Sigmoid colon (tissue), 7 donors: ENCODE results near the gene ARMH1. TPM values are rescaled to one million over a fixed set of nuclear protein-coding genes. Genes with fewer than 3 reads are reported as not detected.

Source experiments
- DNase-seq: peaks from one replicate; pipeline ENCODE4 v3.0.0-alpha.2; 2019
- H3K27ac ChIP-seq, 4 donors: fragments of 200-600 bp; sonication (generic); one replicate each; pipeline ENCODE4 v1.5.1; 2016 to 2019; ENCODE audit warnings: mild to moderate bottlenecking in 1 of 4
- H3K27me3 ChIP-seq, 3 donors: fragments of 200-600 bp; sonication (generic); one replicate each; pipeline ENCODE4 v1.5.1; 2019; ENCODE audit warnings: mild to moderate bottlenecking in 1 of 3
- H3K36me3 ChIP-seq, 4 donors: fragments of 200-600 bp; sonication (generic); one replicate each; pipeline ENCODE4 v1.5.1; 2016 to 2019
- H3K4me1 ChIP-seq, 4 donors: fragments of 200-600 bp; sonication (generic); one replicate each; pipeline ENCODE4 v1.5.1; 2017 to 2019
- H3K4me3 ChIP-seq, 4 donors: fragments of 200-600 bp; sonication (generic); one replicate each; pipeline ENCODE4 v1.5.1; 2017 to 2019; ENCODE audit warnings: mild to moderate bottlenecking in 2 of 4, moderate library complexity in 1 of 4
- H3K9me3 ChIP-seq, 4 donors: fragments of 200-600 bp in 3 of 4; sonication (generic) in 3 of 4; one replicate each; pipeline versions ENCODE4 v1.5.1 to v1.6.1; 2013 to 2019
- CTCF ChIP-seq, 4 experiments: fragments of 450-650 bp in 3 of 4; fragments of 200-600 bp in 1 of 4; IDR thresholded peaks; one replicate each; pipeline ENCODE4 v1.5.1; 2016 to 2019; ENCODE audit warnings: antibody characterized with exemption in 4 of 4, mild to moderate bottlenecking in 3 of 4, moderate library complexity in 2 of 4
- EP300 ChIP-seq, 4 donors: sonication (generic); formaldehyde crosslinking; IDR thresholded peaks; one replicate each; pipeline ENCODE4 v1.6.1; 2017; ENCODE audit warnings: antibody characterized with exemption in 4 of 4
- POLR2A ChIP-seq, 2 donors: fragments of 450-650 bp; IDR thresholded peaks; one replicate each; pipeline ENCODE4 v1.6.1; 2016; ENCODE audit warnings: antibody characterized with exemption in 2 of 2, mild to moderate bottlenecking in 2 of 2, moderate library complexity in 2 of 2
- POLR2AphosphoS5 ChIP-seq, 4 donors: sonication (generic); formaldehyde crosslinking; IDR thresholded peaks; one replicate each; pipeline ENCODE4 v1.6.1; 2017; ENCODE audit warnings: antibody characterized with exemption in 4 of 4
- WGBS, 2 donors: extraction: QIAGEN DNeasy Blood & Tissue Kit; methylation state at CpG; one replicate each; pipeline ENCODE4 v1.1.7; 2013; 5-methylcytosine and 5-hydroxymethylcytosine counted together
- intact Hi-C: fragments of 100-400 bp; cut with DNase I; formaldehyde crosslinking; loops from one replicate; pipeline ENCODE4 v1.15.1; 2023
- polyA plus RNA-seq, 3 donors: library from polyadenylated mRNA; stranded (reverse); fragments of 200-250 nt; gene quantifications; one replicate each; pipeline ENCODE4 v1.2.3, GENCODE V29; 2013
- total RNA-seq, 4 donors: library from RNA; depleted of rRNA; stranded (reverse); fragments of >200 nt; gene quantifications; one replicate each; pipeline ENCODE4 v1.1.0, GENCODE V29; 2016
- donor health status: healthy with polysubstance abuse.
- donor health status: Bipolar disorder and iron deficiency.
- donor health status: healthy.

Gene ARMH1
- total RNA-seq (1 to 10 TPM in 2 of 4 donors, under 1 TPM in 1, not detected in 1; 0.33 to 1.5 (median 1.1) TPM), polyA plus RNA-seq (10 to 100 TPM in 1 of 3 donors, not detected in 2; 23.0 TPM)

- H3K36me3 ChIP-seq = no peaks in the 10 kb centered on the region
- TF ChIP-seq POLR2AphosphoS5 (IDR thresholded peaks at IDR 0.05) (peak; percentile 36 to 89 (median 70)), POLR2A (IDR thresholded peaks at IDR 0.05) (peak in 1 of 2 donors; percentile 45), EP300 (IDR thresholded peaks at IDR 0.05) (no peak)
- peak; percentile 100 for DNase-seq
These were observed at the start of gene ARMH1, which contains the start of gene TMEM53 for GRCh38 chr1:44674113-44675000. ARMH1 (plus strand) TSS chr1:44674714; CDS start chr1:44689698, 14,984 bp downstream. TMEM53 (minus strand) TSS chr1:44674481; CDS start chr1:44674391, 90 bp downstream.

GRCh38 chr1:44625348-44625747, 49.2 kb upstream of the ARMH1 start:
- 91 to 92% methylated on average over 7 of the region's 7 CpGs for WGBS, 2 donors
- H3K27me3 ChIP-seq = no peaks in the 10 kb centered on the region
- H3K36me3 ChIP-seq = no peaks in the 10 kb centered on the region
- TF ChIP-seq EP300 (IDR thresholded peaks at IDR 0.05) (no peak), CTCF (IDR thresholded peaks at IDR 0.05) (no peak), POLR2AphosphoS5 (IDR thresholded peaks at IDR 0.05) (no peak), POLR2A (IDR thresholded peaks at IDR 0.05) (no peak)
- H3K4me1 ChIP-seq = no peaks in the 10 kb centered on the region
- intact Hi-C loops = no loop called here
- DNase-seq = no peak
- H3K9me3 ChIP-seq = no peaks in the 10 kb centered on the region
- H3K27ac ChIP-seq = no peak overlapping the region
- no peak overlapping the region for H3K4me3 ChIP-seq

More at GRCh38 chr1:44674113-44675000, at the start of gene ARMH1, which contains the start of gene TMEM53:
- Histone ChIP-seq H3K4me3 (peak within 1 kb of the TSS; percentile 59 to 72 (median 68)), H3K4me1 (peaks cover 0 to 31% (median 21%) of the 10 kb centered on the region in 4 donors), H3K27me3 (no peaks in the 10 kb centered on the region), H3K27ac (peak within 1 kb of the TSS; percentile 90 to 95 (median 94)), H3K9me3 (no peaks in the 10 kb centered on the region)
- intact Hi-C loops = loop anchor here (1.0 kb wide), 1 partner anchor 319 kb away; the partner anchor contains the start of gene ERI3
- 1% methylated on average over 56 of the region's 56 CpGs for WGBS, 2 donors

GRCh38 chr1:44628962-44629756, 45.4 kb upstream of the ARMH1 start:
- peaks cover 0 to 24% (median 20%) of the 10 kb centered on the region in 4 donors for H3K4me1 ChIP-seq
- no peak for DNase-seq
- intact Hi-C loops = no loop called here
- no peak overlapping the region for H3K4me3 ChIP-seq
- TF ChIP-seq CTCF (IDR thresholded peaks at IDR 0.05) (no peak), EP300 (IDR thresholded peaks at IDR 0.05) (no peak), POLR2AphosphoS5 (IDR thresholded peaks at IDR 0.05) (no peak), POLR2A (IDR thresholded peaks at IDR 0.05) (no peak)
- no peaks in the 10 kb centered on the region for H3K9me3 ChIP-seq
- WGBS, 2 donors = 90 to 94% methylated on average over 5 of the region's 5 CpGs
- no peak overlapping the region for H3K27ac ChIP-seq
- H3K27me3 ChIP-seq = no peaks in the 10 kb centered on the region
- H3K36me3 ChIP-seq = peaks cover 0 to 5% (median 0%) of the 10 kb centered on the region in 4 donors

- no peaks in the 10 kb centered on the region for H3K9me3 ChIP-seq
- no peak overlapping the region for H3K4me3 ChIP-seq
- peaks cover 0 to 34% (median 29%) of the 10 kb centered on the region in 4 donors for H3K4me1 ChIP-seq
- H3K27ac ChIP-seq = no peak overlapping the region
- intact Hi-C loops = no loop called here
- TF ChIP-seq POLR2AphosphoS5 (IDR thresholded peaks at IDR 0.05) (no peak), POLR2A (IDR thresholded peaks at IDR 0.05) (no peak), EP300 (IDR thresholded peaks at IDR 0.05) (no peak), CTCF (IDR thresholded peaks at IDR 0.05) (no peak)
- no peaks in the 10 kb centered on the region for H3K27me3 ChIP-seq
- WGBS, 2 donors = 94 to 95% methylated on average over 2 of the region's 2 CpGs
- peaks cover 0 to 12% (median 2%) of the 10 kb centered on the region in 4 donors for H3K36me3 ChIP-seq
- no peak for DNase-seq
These were observed 44.4 kb upstream of the ARMH1 start for GRCh38 chr1:44630116-44630515.
